NB4 (cell line): Measurements from ENCODE around the gene CFAP99.

Source experiments
- MYC ChIP-seq: IDR thresholded peaks from 2 replicates; pipeline ENCODE4 v1.6.1; 2011; ENCODE audit warnings: low read depth, low read length
- POLR2A ChIP-seq: IDR thresholded peaks from 2 replicates; pipeline ENCODE4 v1.6.1; 2011; ENCODE audit warnings: mild to moderate bottlenecking; ENCODE audit not compliant: insufficient read length; ENCODE audit errors: extremely low read depth
- TF ChIP-seq, protein P1 (sequence below): IDR thresholded peaks from one replicate; pipeline ENCODE4 v1.5.1; 2012; ENCODE audit warnings: low read depth, low read length

DNA sequence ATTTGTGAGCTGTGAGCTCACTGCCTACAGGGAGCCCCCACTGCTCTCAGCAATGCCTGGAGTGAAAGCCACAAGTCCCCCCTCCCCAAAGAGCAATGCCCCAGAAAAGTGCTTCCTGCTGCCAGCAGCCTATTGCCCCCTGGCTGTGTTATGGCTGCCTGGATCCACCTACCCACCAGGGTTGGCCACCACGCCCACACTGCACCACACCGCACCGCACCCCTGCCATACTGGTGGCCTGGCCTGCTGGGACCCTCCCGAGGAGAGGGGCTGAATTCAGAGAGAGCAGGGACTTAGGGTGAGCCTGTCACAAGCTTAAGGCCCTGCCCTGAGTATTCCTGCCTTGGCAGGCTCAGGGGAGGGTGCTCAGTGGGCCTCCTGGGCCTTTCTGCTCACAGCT lies 4.3 kb downstream of the CFAP99 start:
- TF ChIP-seq, protein P1, sequence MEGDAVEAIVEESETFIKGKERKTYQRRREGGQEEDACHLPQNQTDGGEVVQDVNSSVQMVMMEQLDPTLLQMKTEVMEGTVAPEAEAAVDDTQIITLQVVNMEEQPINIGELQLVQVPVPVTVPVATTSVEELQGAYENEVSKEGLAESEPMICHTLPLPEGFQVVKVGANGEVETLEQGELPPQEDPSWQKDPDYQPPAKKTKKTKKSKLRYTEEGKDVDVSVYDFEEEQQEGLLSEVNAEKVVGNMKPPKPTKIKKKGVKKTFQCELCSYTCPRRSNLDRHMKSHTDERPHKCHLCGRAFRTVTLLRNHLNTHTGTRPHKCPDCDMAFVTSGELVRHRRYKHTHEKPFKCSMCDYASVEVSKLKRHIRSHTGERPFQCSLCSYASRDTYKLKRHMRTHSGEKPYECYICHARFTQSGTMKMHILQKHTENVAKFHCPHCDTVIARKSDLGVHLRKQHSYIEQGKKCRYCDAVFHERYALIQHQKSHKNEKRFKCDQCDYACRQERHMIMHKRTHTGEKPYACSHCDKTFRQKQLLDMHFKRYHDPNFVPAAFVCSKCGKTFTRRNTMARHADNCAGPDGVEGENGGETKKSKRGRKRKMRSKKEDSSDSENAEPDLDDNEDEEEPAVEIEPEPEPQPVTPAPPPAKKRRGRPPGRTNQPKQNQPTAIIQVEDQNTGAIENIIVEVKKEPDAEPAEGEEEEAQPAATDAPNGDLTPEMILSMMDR: no peak
- TF ChIP-seq POLR2A: no peak
- no peak for TF ChIP-seq MYC
